Suprapubic skin (tissue), 4 donors: ENCODE results near the gene ARIH1. TPM values are rescaled to one million over a fixed set of nuclear protein-coding genes. Genes with fewer than 3 reads are reported as not detected.
"Not testable (repeated sequence)": the region's sequence is repeated elsewhere in the genome, so short reads cannot be mapped to it uniquely, and the experiment has no call there.

Source experiments
- DNase-seq, 2 donors: peaks; one replicate each; pipeline ENCODE4 v3.0.0-alpha.2; 2019; ENCODE audit warnings: low spot score in 2 of 2
- H3K27ac ChIP-seq: fragments of 200-600 bp; sonication (generic); one replicate; pipeline ENCODE4 v1.5.1; 2019
- H3K27me3 ChIP-seq: fragments of 200-600 bp; sonication (generic); one replicate; pipeline ENCODE4 v1.5.1; 2019
- H3K36me3 ChIP-seq: fragments of 200-600 bp; sonication (generic); one replicate; pipeline ENCODE4 v1.5.1; 2019
- H3K4me1 ChIP-seq: fragments of 200-600 bp; sonication (generic); one replicate; pipeline ENCODE4 v1.5.1; 2019
- H3K4me3 ChIP-seq: fragments of 200-600 bp; sonication (generic); one replicate; pipeline ENCODE4 v1.5.1; 2019; ENCODE audit warnings: mild to moderate bottlenecking
- H3K9me3 ChIP-seq: fragments of 200-600 bp; sonication (generic); one replicate; pipeline ENCODE4 v1.5.1; 2019
- CTCF ChIP-seq, 2 donors: fragments of 200-600 bp in 1 of 2; fragments of 450-650 bp in 1 of 2; sonication (generic) in 1 of 2; IDR thresholded peaks; one replicate each; pipeline ENCODE4 v1.5.1; 2016 to 2019; ENCODE audit warnings: antibody characterized with exemption in 2 of 2, mild to moderate bottlenecking in 1 of 2, moderate library complexity in 1 of 2
- EP300 ChIP-seq: sonication (generic); formaldehyde crosslinking; IDR thresholded peaks from one replicate; pipeline ENCODE4 v1.6.1; 2017; ENCODE audit warnings: antibody characterized with exemption
- POLR2A ChIP-seq, 2 donors: fragments of 450-650 bp; IDR thresholded peaks; one replicate each; pipeline ENCODE4 v1.6.1; 2017; ENCODE audit warnings: antibody characterized with exemption in 2 of 2, mild to moderate bottlenecking in 2 of 2, moderate library complexity in 2 of 2
- POLR2AphosphoS5 ChIP-seq, 3 donors: sonication (generic); formaldehyde crosslinking; IDR thresholded peaks; one replicate each; pipeline ENCODE4 v1.6.1; 2017; ENCODE audit warnings: antibody characterized with exemption in 3 of 3
- WGBS: methylation state at CpG from one replicate; pipeline ENCODE4 v1.1.5; 2018; 5-methylcytosine and 5-hydroxymethylcytosine counted together
- total RNA-seq, 4 donors: library from RNA; depleted of rRNA; stranded (reverse); fragments of >200 nt; gene quantifications; one replicate each; pipeline ENCODE4 v1.1.0, GENCODE V29; 2016

ARIH1 gene
- total RNA-seq, 4 donors from 2014 or later: 73.1 to 84.8 (median 78.0) TPM

DNA sequence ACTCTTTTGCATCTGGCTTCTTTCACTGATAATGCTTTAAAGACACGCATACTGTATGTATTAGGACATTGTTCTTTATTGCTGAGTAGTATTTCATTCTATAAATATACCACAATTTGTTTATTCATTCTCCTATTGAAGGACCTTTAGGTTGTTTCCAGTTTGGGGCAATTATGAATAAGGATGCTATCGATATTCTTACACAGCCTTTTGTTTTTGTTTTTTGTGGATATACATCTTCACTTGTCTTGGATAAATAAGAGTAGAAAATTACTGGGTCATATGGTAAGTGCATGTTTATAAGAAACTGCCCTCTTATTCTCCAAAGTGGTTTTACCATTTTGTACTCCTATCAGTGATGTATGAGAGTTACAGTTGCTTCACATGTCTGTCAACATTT, 118.5 kb downstream of the ARIH1 start:
- no peaks in the 10 kb centered on the region for H3K9me3 ChIP-seq
- WGBS: 88% methylated on average over 2 of the region's 2 CpGs
- TF ChIP-seq POLR2A (IDR thresholded peaks at IDR 0.05) (no peak), POLR2AphosphoS5 (IDR thresholded peaks at IDR 0.05) (no peak), EP300 (no peak), CTCF (IDR thresholded peaks at IDR 0.05) (no peak)
- H3K36me3 ChIP-seq: no peaks in the 10 kb centered on the region
- H3K27ac ChIP-seq: no peak overlapping the region
- H3K4me1 ChIP-seq: no peaks in the 10 kb centered on the region
- H3K27me3 ChIP-seq: no peaks in the 10 kb centered on the region
- DNase-seq: no peak
- no peak overlapping the region for H3K4me3 ChIP-seq

DNA sequence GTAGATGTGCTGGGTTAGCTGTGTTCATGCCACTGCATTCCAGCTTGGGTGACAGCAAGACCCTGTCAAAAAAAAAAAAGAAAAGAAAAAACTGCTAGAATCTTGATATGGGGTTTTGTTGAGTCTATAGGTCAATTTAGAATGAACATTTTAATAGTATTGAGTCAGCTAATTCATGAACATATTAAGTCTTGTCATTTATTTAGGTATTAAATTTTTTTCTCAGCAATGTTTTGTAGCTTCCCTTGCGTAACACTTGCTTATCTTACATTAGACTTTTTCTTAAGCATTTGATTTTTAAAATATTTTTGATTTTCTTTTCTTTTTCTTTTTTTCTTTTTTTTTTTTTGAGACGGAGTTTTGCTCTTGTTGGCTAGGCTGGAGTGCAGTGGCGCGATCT, 119.7 kb downstream of the ARIH1 start:
- Histone ChIP-seq H3K4me1 (no peaks in the 10 kb centered on the region), H3K27ac (no peak overlapping the region), H3K4me3 (no peak overlapping the region), H3K9me3 (no peaks in the 10 kb centered on the region), H3K36me3 (no peaks in the 10 kb centered on the region), H3K27me3 (no peaks in the 10 kb centered on the region)
- TF ChIP-seq EP300: no peak
- TF ChIP-seq POLR2AphosphoS5 (IDR thresholded peaks at IDR 0.05): no peak
- TF ChIP-seq POLR2A (IDR thresholded peaks at IDR 0.05): no peak
- no peak for TF ChIP-seq CTCF (IDR thresholded peaks at IDR 0.05)
- DNase-seq: no peak
- WGBS: 90% methylated on average over 4 of the region's 4 CpGs

DNA sequence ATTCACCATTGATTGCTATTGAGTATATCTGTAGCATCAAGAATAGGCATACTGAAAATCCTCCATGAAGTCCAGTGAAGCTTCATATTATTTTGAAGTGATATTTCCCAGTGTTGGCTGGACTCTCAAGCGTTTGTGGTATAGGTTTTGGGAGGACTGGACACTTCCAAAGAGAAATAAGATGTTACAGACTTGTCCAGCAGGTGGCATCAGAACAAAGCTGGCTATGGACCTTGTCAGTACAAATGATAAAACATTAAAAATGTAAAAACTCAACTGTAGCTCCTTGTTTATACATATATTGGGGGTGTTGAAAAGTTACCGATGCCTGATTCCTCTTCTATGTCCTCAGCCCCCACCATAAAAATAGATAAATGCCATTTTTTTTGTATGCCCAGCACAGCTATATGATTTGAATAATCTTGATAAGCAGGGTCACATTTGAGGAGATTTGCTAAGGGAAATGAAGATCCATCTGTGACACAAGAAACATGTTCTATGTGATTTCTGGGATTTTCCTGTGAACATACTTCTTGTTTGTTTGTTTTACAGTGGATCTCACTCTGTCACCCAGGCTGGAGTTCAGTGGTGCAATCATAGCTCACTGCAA, 125.8 kb downstream of the ARIH1 start:
- WGBS: 16% methylated on average over 2 of the region's 2 CpGs
- DNase-seq: no peak
- no peaks in the 10 kb centered on the region for H3K4me1 ChIP-seq
- TF ChIP-seq CTCF (IDR thresholded peaks at IDR 0.05): peak; percentile 44 to 54
- no peak for TF ChIP-seq EP300
- no peak overlapping the region for H3K27ac ChIP-seq
- H3K4me3 ChIP-seq: no peak overlapping the region
- no peaks in the 10 kb centered on the region for H3K27me3 ChIP-seq
- H3K36me3 ChIP-seq: no peaks in the 10 kb centered on the region
- no peaks in the 10 kb centered on the region for H3K9me3 ChIP-seq

- H3K4me3 ChIP-seq: no peak overlapping the region
- DNase-seq: no peak
- no peaks in the 10 kb centered on the region for H3K9me3 ChIP-seq
- H3K36me3 ChIP-seq: no peaks in the 10 kb centered on the region
- H3K27ac ChIP-seq: no peak overlapping the region
- TF ChIP-seq CTCF (IDR thresholded peaks at IDR 0.05) (no peak), EP300 (no peak), POLR2A (IDR thresholded peaks at IDR 0.05) (no peak), POLR2AphosphoS5 (IDR thresholded peaks at IDR 0.05) (no peak)
- H3K27me3 ChIP-seq: no peaks in the 10 kb centered on the region
- 89% methylated on average over 4 of the region's 4 CpGs for WGBS
- no peaks in the 10 kb centered on the region for H3K4me1 ChIP-seq
Measured at GRCh38 chr15:72604794-72605193, 130.7 kb downstream of the ARIH1 start.

DNA sequence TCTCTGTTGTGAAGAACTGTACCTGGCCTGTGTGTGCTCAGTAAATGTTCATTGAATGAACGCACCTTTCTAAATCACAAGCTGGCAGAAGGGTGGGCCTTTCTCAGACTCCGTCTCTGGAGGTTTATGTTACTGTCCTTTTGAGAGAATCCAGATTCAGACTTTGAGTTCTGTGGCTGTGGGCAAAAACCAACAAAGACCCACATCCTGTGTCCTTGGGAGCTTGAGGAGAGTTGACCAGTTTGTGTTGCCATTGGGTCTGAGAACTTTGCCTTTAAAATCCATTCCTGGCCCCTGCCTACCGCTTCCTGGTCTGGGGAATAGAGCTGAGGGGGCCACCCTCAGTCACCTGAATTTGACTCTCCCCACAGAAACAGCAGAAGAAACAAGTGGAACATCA, 134.0 kb downstream of the ARIH1 start:
- WGBS: 95% methylated on average over 3 of the region's 3 CpGs
- H3K4me1 ChIP-seq, H3K9me3 ChIP-seq, H3K4me3 ChIP-seq, H3K27me3 ChIP-seq, H3K27ac ChIP-seq, DNase-seq, H3K36me3 ChIP-seq: not testable (repeated sequence)

GRCh38 chr15:72609862-72610261, 135.7 kb downstream of the ARIH1 start:
- Histone ChIP-seq H3K4me1 (no peaks in the 10 kb centered on the region), H3K4me3 (no peak overlapping the region), H3K36me3 (no peaks in the 10 kb centered on the region), H3K9me3 (no peaks in the 10 kb centered on the region), H3K27me3 (no peaks in the 10 kb centered on the region), H3K27ac (no peak overlapping the region)
- TF ChIP-seq POLR2AphosphoS5 (IDR thresholded peaks at IDR 0.05) (no peak), EP300 (no peak), CTCF (IDR thresholded peaks at IDR 0.05) (no peak), POLR2A (IDR thresholded peaks at IDR 0.05) (no peak)
- DNase-seq: no peak
- WGBS: 86% methylated on average over 8 of the region's 8 CpGs

DNA sequence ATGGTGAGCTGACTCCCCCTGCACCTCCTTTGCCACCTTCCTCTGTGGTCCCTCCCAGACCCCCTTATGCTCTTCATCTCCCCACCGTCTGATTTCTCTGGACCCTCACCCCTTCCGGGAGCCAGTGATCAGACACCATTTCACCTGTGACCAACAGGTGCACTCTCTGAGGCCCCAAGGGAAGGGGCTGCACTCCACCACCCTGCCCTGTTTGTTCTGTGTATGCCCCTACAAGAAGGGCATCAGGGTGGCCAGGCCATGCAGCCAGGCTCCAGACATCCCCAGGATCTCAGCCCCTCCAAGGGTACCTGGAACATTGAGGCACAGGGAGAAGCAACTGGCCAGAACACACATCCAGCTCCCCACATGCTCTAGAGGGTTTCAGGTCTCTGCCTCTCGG, 138.2 kb downstream of the ARIH1 start:
- not testable (repeated sequence) for H3K27ac ChIP-seq, DNase-seq, H3K27me3 ChIP-seq, H3K9me3 ChIP-seq, H3K4me3 ChIP-seq, H3K36me3 ChIP-seq, H3K4me1 ChIP-seq
- WGBS: 90% methylated on average over 3 of the region's 3 CpGs
